ENCODE results near the gene BMP5.

DNA sequence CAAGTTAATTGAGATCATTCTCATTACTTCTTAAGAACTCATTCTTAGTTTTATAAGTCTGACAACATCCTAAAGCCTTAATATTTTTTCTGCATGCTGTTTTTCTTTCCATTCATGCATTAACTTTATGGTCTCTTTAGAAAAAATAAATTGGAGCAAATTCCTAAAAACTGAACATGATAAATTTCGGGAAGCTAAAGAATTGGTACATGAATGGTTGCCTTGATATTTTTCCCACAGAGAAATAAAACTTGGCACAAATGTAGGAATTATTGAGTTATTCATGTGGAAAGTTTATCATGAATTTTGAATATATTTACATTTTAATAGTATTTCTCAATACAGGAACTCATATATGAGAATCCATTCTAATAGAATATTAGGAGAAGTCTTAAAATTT lies 115.9 kb downstream of the BMP5 start:
- no peak for TF ChIP-seq EZH2phosphoT487 (IDR thresholded peaks at IDR 0.05; ENCODE audit: borderline replicate concordance, low read length)
- TF ChIP-seq, protein P1, sequence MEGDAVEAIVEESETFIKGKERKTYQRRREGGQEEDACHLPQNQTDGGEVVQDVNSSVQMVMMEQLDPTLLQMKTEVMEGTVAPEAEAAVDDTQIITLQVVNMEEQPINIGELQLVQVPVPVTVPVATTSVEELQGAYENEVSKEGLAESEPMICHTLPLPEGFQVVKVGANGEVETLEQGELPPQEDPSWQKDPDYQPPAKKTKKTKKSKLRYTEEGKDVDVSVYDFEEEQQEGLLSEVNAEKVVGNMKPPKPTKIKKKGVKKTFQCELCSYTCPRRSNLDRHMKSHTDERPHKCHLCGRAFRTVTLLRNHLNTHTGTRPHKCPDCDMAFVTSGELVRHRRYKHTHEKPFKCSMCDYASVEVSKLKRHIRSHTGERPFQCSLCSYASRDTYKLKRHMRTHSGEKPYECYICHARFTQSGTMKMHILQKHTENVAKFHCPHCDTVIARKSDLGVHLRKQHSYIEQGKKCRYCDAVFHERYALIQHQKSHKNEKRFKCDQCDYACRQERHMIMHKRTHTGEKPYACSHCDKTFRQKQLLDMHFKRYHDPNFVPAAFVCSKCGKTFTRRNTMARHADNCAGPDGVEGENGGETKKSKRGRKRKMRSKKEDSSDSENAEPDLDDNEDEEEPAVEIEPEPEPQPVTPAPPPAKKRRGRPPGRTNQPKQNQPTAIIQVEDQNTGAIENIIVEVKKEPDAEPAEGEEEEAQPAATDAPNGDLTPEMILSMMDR (IDR thresholded peaks at IDR 0.05; ENCODE audit: low read depth, low read length, poor library complexity, severe bottlenecking) = no peak
